GM19452 (cell line): Measurements from ENCODE around the gene UNC5CL.

ENCODE experiments used
- ATAC-seq: cut with Tn5 transposase; IDR thresholded peaks from one replicate; pipeline ENCODE4 v1.9.1; 2021; ENCODE audit not compliant: unreplicated experiment

UNC5CL gene

GRCh38 chr6:41064841-41065240, 25.8 kb upstream of the UNC5CL start:
- no peak for ATAC-seq

GRCh38 chr6:41063884-41064285, 24.9 kb upstream of the UNC5CL start:
- ATAC-seq, result no peak

GRCh38 chr6:41062056-41062455, 23.0 kb upstream of the UNC5CL start:
- ATAC-seq, result no peak

- no peak for ATAC-seq
Observed at GRCh38 chr6:41061196-41061726, 22.2 kb upstream of the UNC5CL start.

GRCh38 chr6:41059556-41059955, 20.5 kb upstream of the UNC5CL start:
- no peak for ATAC-seq

- no peak for ATAC-seq
Observed at GRCh38 chr6:41058783-41059181, 19.8 kb upstream of the UNC5CL start.

- no peak for ATAC-seq
Observed at GRCh38 chr6:41056768-41057490, 17.9 kb upstream of the UNC5CL start.

- ATAC-seq, result no peak
Observed at GRCh38 chr6:41055149-41055548, 16.1 kb upstream of the UNC5CL start.

- ATAC-seq, result no peak
Observed at GRCh38 chr6:41054511-41054910, 15.5 kb upstream of the UNC5CL start.

GRCh38 chr6:41053041-41053440, 14.0 kb upstream of the UNC5CL start, which contains the start of gene APOBEC2:
APOBEC2 (plus strand) TSS chr6:41053202; CDS start chr6:41053348, 146 bp downstream.
- no peak for ATAC-seq

GRCh38 chr6:41051873-41052272, 12.9 kb upstream of the UNC5CL start:
- no peak for ATAC-seq

GRCh38 chr6:41050536-41050935, 11.5 kb upstream of the UNC5CL start:
- no peak for ATAC-seq

- no peak for ATAC-seq
Observed at GRCh38 chr6:41049955-41050354, 10.9 kb upstream of the UNC5CL start.

GRCh38 chr6:41049521-41049920, 10.5 kb upstream of the UNC5CL start:
- ATAC-seq, result no peak

GRCh38 chr6:41047745-41048732, 9.0 kb upstream of the UNC5CL start:
- no peak for ATAC-seq

GRCh38 chr6:41047306-41047705, 8.3 kb upstream of the UNC5CL start:
- ATAC-seq, result no peak

GRCh38 chr6:41046084-41046483, 7.1 kb upstream of the UNC5CL start:
- no peak for ATAC-seq

- ATAC-seq, result no peak
Observed at GRCh38 chr6:41045664-41046063, 6.6 kb upstream of the UNC5CL start.

- no peak for ATAC-seq
Observed at GRCh38 chr6:41043151-41043550, 4.1 kb upstream of the UNC5CL start.

- no peak for ATAC-seq
Observed at GRCh38 chr6:41042226-41043055, 3.4 kb upstream of the UNC5CL start, which contains the start of gene TSPO2. TSPO2 (plus strand) TSS chr6:41042467; CDS start chr6:41042986, 519 bp downstream.
